Embryonic facial prominence (tissue), 1 donor: Measurements from ENCODE around the gene RNF152.

ENCODE experiments used
- DNase-seq: peaks from one replicate; pipeline ENCODE4 v3.0.0-alpha.2; 2016; ENCODE audit errors: extremely low spot score

RNF152 gene, protein sequence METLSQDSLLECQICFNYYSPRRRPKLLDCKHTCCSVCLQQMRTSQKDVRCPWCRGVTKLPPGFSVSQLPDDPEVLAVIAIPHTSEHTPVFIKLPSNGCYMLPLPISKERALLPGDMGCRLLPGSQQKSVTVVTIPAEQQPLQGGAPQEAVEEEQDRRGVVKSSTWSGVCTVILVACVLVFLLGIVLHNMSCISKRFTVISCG

DNA sequence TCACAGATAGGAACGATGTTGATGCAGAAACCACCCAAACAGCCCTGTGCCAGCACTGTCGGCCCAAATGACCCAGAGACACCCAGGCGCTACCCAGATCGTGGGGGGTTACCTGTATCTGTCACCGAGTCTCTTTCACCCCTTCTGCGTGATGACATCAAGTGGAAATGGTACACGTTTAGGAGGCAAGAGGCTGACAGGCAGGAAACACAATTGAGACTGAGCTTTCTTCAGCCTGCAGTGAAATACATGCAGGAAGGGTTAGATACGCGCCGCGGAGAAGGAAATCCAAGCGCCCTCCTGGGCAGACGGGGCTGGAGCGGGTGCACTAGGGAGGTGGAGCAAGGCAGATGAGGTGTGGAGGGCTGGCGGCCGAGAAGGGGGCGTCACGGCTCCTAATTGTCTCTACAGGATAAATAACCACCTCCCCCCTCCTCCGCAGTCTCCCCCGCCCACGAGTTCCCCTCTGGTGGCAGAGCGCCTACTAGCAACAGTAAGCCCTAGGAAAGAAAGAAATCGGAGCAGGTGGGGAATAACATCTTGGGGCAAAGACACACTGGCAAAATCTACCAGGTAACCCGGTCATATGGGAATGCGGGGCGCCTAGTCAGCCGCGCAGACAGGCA, at the start of gene RNF152:
Gene RNF152 (minus strand): TSS at position 325 of the 626 bp plus-strand sequence. CDS start 76,544 bp downstream, outside the sequence.
- peak; percentile 38 for DNase-seq

DNA sequence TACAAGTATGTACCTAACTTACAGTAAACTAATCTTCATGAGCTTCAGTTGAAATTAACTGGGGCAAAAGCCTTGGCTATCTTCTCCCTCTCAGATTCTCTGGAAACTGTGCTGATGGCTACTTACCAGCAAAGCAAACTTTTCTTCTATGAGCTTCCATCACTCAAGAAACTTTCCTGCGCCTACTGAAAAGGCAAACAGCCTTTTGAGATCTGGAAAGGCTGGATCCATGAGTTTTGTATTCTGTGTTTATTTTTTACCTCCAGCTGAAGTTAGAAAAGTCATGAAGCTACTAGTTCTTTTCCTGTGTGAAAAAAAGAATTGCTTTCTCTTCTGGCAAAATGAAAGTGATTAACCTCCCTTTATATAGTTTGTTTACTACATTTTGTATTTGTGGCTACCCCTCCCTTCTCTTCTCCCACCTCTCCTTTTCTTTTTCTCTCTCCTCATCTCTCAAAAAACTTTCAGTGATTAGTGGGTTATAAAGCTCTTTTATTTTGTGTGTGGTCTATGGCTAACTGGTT, 49.2 kb upstream of the RNF152 start:
- DNase-seq: no peak

GRCh38 chr18:61939046-61939674, 46.4 kb upstream of the RNF152 start:
- DNase-seq: no peak

- no peak for DNase-seq
These were observed 42.6 kb upstream of the RNF152 start for GRCh38 chr18:61935362-61935761.

- DNase-seq: no peak
These were observed 39.0 kb upstream of the RNF152 start for GRCh38 chr18:61931654-61932379.

- no peak for DNase-seq
These were observed 37.3 kb upstream of the RNF152 start for GRCh38 chr18:61929881-61930640.

- no peak for DNase-seq
These were observed 33.7 kb upstream of the RNF152 start for GRCh38 chr18:61926532-61926931.

GRCh38 chr18:61924550-61924949, 31.7 kb upstream of the RNF152 start:
- no peak for DNase-seq

DNA sequence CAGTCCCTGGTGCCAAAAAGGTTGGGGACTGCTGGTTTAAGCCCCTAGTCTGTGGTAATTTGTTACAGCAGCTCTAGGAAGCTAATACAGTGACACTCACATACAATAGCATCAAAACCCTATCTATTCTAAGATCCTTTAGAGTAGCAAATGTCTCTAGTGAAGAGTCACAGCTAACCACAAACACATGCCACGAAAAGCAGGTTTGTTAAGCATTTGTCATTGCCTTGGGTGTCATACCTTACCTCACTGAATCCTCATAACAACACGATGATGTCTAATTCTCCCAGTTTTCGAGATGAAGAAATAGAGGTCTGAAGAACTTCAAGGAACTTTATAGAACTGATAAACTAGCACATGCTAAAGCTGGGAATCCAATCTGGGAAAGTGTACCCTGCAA, 29.6 kb upstream of the RNF152 start:
- DNase-seq: no peak

- no peak for DNase-seq
These were observed 28.9 kb upstream of the RNF152 start for GRCh38 chr18:61921621-61922235.

- no peak for DNase-seq
These were observed 25.0 kb upstream of the RNF152 start for GRCh38 chr18:61917818-61918217.

DNA sequence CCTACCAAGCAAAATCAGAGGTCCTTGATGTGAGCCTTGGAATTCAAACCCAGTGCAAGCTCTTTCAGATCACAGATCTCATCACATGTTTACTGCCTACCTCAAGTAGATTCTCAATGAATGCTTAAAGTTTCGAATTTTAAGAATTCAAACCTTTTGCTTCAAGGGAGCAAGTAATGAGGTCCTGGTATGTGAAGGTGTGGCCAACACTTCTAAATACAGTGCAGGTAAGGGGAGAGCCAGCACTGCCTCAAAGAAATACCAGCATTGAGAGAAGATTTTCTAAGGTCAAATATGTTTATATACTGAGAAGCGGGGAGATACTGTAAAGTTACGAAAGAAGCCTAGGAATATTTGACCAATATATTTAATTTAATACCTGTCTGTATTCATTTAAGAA, 19.7 kb upstream of the RNF152 start:
- DNase-seq: no peak

GRCh38 chr18:61910101-61910500, 17.3 kb upstream of the RNF152 start:
- no peak for DNase-seq

GRCh38 chr18:61908661-61909060, 15.9 kb upstream of the RNF152 start:
- no peak for DNase-seq

DNA sequence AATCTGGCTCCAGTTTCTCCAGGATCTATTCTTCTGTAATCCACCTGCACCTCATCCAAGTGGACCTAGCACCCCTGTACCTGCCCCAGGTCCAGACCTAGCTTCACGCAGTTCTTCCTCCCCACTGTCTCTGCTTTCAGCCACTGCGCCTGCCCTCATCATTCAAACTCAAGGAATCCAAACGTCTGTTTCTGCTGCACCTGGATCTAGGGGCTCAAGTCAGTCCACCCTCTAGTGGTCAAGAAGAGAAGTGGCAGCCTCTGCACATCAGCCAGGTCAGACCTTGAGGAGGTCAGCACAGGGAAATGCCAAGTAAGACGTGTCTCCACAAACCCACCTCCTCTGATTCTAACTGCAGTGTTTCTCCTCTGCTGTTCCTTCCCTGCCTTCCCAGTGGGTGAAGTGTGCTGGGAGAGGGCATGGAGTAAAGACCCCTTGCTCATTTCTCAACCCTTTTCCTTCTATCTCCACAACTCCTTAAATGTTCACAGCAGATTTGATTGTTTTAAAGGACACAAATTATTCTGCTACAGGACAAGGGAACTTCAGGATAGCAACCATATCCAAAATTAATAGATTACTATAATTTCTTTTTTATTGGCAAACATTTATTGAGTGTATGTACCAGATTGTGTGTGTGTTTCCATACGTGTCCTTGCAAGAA, 8.6 kb upstream of the RNF152 start:
- DNase-seq: no peak

GRCh38 chr18:61900504-61901281, 7.9 kb upstream of the RNF152 start:
- DNase-seq: no peak

DNA sequence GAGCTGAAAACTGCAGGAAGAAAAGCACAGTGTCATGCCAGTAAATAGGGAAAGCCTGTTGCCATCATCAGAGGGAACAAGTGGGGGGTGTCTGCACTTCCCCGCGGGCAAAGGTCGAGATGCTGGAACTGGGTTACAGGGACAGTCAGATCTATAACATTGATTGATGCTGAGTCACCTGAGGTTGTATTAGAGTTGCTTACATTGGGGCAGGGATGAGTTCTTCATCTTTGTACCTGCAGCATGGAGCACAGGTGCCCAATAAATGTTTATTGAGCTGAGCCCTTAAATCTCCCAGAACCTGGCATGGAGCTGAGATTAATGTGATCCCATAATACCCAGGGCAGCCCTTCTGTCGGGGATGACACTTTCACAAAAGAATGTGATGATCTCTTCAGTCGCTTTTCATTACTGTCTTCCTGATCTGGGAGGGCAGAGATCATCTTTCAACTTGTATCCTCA, 5.9 kb upstream of the RNF152 start:
- no peak for DNase-seq

DNA sequence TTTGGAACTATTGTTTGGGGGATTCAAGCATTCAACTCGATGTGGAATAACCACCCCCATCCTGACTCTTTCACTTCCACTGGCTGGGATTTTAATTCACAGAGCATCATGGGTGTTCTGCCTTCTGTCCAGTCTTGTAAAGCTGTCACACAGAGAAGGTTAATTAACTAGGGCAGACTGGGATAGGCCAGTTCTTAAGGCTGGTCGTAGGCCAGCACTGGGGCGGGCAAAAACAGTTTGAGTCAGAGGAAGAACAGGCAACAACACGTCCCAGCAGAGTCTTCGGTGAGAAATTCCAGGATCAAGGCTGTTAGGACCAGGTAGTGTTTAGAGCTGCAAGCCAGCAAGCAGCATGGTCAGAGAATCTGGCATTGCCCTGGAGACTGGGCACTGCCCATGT, 4.0 kb upstream of the RNF152 start:
- DNase-seq: no peak

GRCh38 chr18:61896118-61896517, 3.3 kb upstream of the RNF152 start:
- DNase-seq: no peak
